ENCODE measurements around the gene OTUD1.

Gene OTUD1

DNA sequence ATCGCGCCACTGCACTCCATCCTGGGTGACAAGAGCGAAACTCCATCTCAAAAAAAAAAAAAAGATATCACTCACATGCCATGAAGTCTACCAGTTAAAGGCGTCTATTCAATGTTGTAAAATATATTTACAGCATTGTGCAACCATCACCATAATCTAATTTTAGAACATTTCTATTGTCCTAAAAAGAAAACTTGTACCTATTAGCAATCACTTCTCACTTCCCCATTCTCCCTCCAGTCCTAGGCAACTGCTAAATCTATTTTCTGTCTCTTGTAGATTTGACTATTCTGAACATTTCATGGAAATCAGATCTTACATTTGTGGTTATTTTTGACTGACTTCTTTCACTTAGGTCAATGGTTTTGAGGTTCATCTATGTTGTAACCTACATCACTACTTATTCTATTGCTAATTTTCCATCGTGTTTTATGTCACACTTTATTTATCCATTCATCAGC is 25.2 kb upstream of the OTUD1 start:
- TF ChIP-seq, protein P1, sequence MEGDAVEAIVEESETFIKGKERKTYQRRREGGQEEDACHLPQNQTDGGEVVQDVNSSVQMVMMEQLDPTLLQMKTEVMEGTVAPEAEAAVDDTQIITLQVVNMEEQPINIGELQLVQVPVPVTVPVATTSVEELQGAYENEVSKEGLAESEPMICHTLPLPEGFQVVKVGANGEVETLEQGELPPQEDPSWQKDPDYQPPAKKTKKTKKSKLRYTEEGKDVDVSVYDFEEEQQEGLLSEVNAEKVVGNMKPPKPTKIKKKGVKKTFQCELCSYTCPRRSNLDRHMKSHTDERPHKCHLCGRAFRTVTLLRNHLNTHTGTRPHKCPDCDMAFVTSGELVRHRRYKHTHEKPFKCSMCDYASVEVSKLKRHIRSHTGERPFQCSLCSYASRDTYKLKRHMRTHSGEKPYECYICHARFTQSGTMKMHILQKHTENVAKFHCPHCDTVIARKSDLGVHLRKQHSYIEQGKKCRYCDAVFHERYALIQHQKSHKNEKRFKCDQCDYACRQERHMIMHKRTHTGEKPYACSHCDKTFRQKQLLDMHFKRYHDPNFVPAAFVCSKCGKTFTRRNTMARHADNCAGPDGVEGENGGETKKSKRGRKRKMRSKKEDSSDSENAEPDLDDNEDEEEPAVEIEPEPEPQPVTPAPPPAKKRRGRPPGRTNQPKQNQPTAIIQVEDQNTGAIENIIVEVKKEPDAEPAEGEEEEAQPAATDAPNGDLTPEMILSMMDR (IDR thresholded peaks at IDR 0.05; ENCODE audit: poor library complexity, severe bottlenecking): no peak
- Histone ChIP-seq H3K4me1 (ENCODE audit: insufficient read depth, poor library complexity, severe bottlenecking) (peaks cover 9% of the 10 kb centered on the region), H3K36me3 (ENCODE audit: low read depth) (no peaks in the 10 kb centered on the region), H3K9me3 (ENCODE audit: severe bottlenecking) (no peaks in the 10 kb centered on the region), H3K27ac (ENCODE audit: poor library complexity, severe bottlenecking) (no peak overlapping the region), H3K27me3 (ENCODE audit: insufficient read depth, poor library complexity, severe bottlenecking) (no peaks in the 10 kb centered on the region), H3K4me3 (ENCODE audit: severe bottlenecking) (no peak overlapping the region)
- ATAC-seq (ENCODE audit: low read depth) (no peak), DNase-seq (ENCODE audit: low spot score) (no peak)

DNA sequence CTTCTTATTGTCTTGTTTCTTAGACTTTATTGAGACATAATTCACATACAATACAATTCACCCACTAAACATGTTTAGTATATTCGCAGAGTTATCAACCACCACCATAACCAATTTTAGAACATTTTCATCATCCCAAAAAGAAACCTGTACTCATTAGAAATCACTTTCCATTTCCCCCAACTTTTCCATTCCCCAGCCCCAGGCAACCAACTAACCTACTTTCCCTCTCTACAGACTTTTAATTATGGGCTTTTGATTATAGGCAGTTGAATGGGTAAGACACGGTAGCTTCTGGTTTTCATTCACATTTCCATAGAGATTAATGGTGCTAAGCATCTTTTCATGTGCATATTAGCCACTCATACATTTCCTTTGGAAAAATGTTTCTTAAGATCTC is 24.2 kb upstream of the OTUD1 start:
- Histone ChIP-seq H3K27me3 (ENCODE audit: insufficient read depth, poor library complexity, severe bottlenecking) (no peaks in the 10 kb centered on the region), H3K36me3 (ENCODE audit: low read depth) (no peaks in the 10 kb centered on the region), H3K4me1 (ENCODE audit: insufficient read depth, poor library complexity, severe bottlenecking) (peaks cover 9% of the 10 kb centered on the region), H3K27ac (ENCODE audit: poor library complexity, severe bottlenecking) (no peak overlapping the region), H3K4me3 (ENCODE audit: severe bottlenecking) (no peak overlapping the region), H3K9me3 (ENCODE audit: severe bottlenecking) (no peaks in the 10 kb centered on the region)
- no peak for DNase-seq (ENCODE audit: low spot score)
- TF ChIP-seq, protein P1 (IDR thresholded peaks at IDR 0.05; ENCODE audit: poor library complexity, severe bottlenecking): no peak
- no peak for ATAC-seq (ENCODE audit: low read depth)

DNA sequence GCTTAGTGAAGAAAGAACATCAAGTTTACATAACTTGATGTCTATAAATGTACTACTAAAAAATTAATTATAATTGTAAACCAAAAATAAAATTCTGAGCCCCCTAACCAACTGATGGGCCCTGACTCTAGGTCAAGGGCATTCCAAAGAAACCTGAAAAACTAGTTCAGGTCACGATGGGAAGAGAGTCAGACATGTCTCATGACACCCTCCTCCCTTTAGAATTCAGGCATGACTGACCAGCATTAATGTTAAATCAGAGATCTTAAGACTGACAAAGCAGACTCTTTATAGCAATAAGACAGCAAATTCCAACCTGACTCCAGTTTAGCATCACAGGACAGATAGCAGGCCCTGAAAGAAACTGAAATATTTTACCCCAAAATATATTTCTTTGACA is 21.6 kb upstream of the OTUD1 start:
- H3K9me3 ChIP-seq (ENCODE audit: severe bottlenecking): no peaks in the 10 kb centered on the region
- peak; percentile 62; the same call in 1 of the 3 replicates for ATAC-seq (ENCODE audit: low read depth)
- H3K27me3 ChIP-seq (ENCODE audit: insufficient read depth, poor library complexity, severe bottlenecking): no peaks in the 10 kb centered on the region
- H3K27ac ChIP-seq (ENCODE audit: poor library complexity, severe bottlenecking): no peak overlapping the region
- H3K36me3 ChIP-seq (ENCODE audit: low read depth): no peaks in the 10 kb centered on the region
- no peak overlapping the region for H3K4me3 ChIP-seq (ENCODE audit: severe bottlenecking)
- H3K4me1 ChIP-seq (ENCODE audit: insufficient read depth, poor library complexity, severe bottlenecking): peaks cover 19% of the 10 kb centered on the region
- no peak for DNase-seq (ENCODE audit: low spot score)
- TF ChIP-seq, protein P1 (IDR thresholded peaks at IDR 0.05; ENCODE audit: poor library complexity, severe bottlenecking): no peak

GRCh38 chr10:23418051-23418681 is 20.7 kb upstream of the OTUD1 start:
- Histone ChIP-seq H3K4me1 (ENCODE audit: insufficient read depth, poor library complexity, severe bottlenecking) (peaks cover 18% of the 10 kb centered on the region), H3K9me3 (ENCODE audit: severe bottlenecking) (no peaks in the 10 kb centered on the region), H3K27ac (ENCODE audit: poor library complexity, severe bottlenecking) (no peak overlapping the region), H3K36me3 (ENCODE audit: low read depth) (no peaks in the 10 kb centered on the region), H3K4me3 (ENCODE audit: severe bottlenecking) (no peak overlapping the region), H3K27me3 (ENCODE audit: insufficient read depth, poor library complexity, severe bottlenecking) (no peaks in the 10 kb centered on the region)
- no peak for DNase-seq (ENCODE audit: low spot score)
- ATAC-seq (ENCODE audit: low read depth): no peak
- TF ChIP-seq, protein P1 (IDR thresholded peaks at IDR 0.05; ENCODE audit: poor library complexity, severe bottlenecking): no peak

DNA sequence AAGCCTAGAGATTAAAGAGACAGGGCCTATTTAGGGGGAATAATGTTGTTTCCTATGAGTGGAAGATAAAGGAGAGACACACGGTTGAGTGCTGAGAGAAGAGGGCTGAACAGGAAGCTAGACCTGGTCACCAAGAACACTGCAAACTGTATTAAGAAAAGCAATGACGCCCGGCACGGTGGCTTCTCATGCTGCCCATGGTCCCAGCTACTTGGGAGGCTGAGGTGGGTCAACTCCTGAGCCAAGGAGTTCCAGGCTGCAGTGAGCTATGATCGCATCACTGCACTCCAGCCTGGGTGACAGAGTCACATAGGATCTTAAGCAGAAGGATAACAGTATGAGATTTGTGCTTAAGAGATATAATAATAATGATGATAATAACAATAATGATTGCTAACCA is 19.7 kb upstream of the OTUD1 start:
- ATAC-seq (ENCODE audit: low read depth): no peak
- Histone ChIP-seq H3K27ac (ENCODE audit: poor library complexity, severe bottlenecking) (no peak overlapping the region), H3K9me3 (ENCODE audit: severe bottlenecking) (no peaks in the 10 kb centered on the region), H3K4me3 (ENCODE audit: severe bottlenecking) (no peak overlapping the region), H3K4me1 (ENCODE audit: insufficient read depth, poor library complexity, severe bottlenecking) (peaks cover 18% of the 10 kb centered on the region), H3K36me3 (ENCODE audit: low read depth) (no peaks in the 10 kb centered on the region), H3K27me3 (ENCODE audit: insufficient read depth, poor library complexity, severe bottlenecking) (no peaks in the 10 kb centered on the region)
- DNase-seq (ENCODE audit: low spot score): no peak
- TF ChIP-seq, protein P1 (IDR thresholded peaks at IDR 0.05; ENCODE audit: poor library complexity, severe bottlenecking): no peak
